GM18511 (cell line): ENCODE results near the gene FN3K.

ENCODE experiments used
- ATAC-seq: cut with Tn5 transposase; IDR thresholded peaks from one replicate; pipeline ENCODE4 v1.9.1; 2021; ENCODE audit warnings: mild to moderate bottlenecking, moderate library complexity; ENCODE audit not compliant: unreplicated experiment

The FN3K gene

GRCh38 chr17:82703036-82703745, 32.2 kb upstream of the FN3K start:
- ATAC-seq: no peak

- ATAC-seq: no peak
Measured at GRCh38 chr17:82703935-82704865, 31.2 kb upstream of the FN3K start.

DNA sequence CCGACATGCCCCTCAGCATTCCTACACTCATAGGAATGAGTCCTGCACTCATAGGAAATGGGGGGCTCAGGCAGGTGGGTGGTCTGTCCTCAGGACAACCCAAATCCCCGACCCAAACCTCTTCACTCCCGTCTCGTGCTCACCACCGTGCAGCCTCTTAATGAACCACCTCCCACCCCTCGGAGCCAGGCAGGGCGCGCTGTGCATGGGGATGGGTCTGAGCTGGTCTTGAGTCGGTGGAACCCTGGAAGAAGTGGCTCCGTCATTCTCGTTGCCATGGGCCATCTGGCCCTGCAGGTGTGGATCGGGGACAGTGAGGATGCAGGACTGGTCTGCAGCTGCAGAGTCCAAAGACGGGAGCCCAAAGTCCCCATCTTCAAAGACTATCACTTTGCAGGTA, 30.5 kb upstream of the FN3K start:
- no peak for ATAC-seq

DNA sequence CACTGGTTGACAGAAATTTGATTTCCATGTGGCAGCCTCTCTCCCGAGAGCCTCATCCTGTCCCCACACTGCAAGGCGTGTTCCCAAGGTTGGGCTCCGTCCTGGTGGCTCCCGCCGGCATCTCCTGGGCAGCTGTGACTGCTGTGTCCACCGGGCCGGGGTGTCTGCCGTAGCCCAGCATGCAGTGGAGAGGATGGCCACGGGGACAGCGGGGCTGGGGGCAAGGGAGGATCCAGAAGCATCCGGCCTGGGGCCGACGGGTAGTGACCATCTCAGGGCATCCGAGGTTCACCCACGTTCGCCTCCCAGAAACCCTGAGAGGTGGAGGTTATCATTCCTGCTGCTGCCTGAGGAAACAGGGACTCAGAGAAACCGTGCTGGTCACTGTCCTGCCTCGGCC, 29.7 kb upstream of the FN3K start:
- ATAC-seq: no peak

- no peak for ATAC-seq
Measured at GRCh38 chr17:82709024-82709675, 26.3 kb upstream of the FN3K start.

DNA sequence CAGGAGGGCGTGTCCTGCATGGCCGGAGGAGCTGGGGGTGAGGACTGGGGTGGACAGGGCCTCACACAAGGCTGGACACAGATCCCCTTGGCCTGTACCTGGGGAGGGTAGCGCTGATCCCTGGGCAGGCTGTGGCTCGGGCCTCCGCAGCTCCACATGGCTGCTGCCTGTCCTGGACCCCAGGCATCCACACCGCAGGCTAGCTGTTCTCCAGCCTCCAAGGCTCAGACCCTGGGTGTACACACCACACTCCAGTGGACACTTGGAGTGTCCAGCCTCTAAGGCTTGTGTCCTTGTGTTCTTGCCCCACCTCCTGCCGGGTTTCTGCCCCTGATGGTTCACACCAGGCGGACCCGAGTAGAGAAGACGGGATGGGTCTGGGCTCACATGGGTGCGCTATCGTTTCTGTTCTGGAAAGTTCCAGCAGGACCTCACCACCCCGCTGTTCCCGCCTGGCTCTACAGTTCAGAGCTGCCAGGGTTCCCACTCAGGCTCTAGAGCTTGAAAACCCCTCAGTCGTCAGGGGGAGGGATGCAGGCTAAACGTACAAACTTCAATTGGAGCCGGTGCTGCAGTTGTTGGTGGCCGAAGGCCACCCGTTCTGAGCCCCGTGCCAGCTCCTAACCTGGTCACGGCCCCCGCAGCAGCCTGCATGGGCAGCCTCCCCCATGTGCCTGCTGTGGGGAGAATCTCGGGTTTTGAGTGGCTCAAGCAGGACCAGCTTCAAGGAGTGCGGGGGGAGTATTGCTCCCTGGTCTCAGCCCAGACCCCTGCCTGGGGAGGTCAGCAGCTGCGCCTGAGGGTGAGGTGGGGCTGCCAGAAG, 25.5 kb upstream of the FN3K start:
- no peak for ATAC-seq

DNA sequence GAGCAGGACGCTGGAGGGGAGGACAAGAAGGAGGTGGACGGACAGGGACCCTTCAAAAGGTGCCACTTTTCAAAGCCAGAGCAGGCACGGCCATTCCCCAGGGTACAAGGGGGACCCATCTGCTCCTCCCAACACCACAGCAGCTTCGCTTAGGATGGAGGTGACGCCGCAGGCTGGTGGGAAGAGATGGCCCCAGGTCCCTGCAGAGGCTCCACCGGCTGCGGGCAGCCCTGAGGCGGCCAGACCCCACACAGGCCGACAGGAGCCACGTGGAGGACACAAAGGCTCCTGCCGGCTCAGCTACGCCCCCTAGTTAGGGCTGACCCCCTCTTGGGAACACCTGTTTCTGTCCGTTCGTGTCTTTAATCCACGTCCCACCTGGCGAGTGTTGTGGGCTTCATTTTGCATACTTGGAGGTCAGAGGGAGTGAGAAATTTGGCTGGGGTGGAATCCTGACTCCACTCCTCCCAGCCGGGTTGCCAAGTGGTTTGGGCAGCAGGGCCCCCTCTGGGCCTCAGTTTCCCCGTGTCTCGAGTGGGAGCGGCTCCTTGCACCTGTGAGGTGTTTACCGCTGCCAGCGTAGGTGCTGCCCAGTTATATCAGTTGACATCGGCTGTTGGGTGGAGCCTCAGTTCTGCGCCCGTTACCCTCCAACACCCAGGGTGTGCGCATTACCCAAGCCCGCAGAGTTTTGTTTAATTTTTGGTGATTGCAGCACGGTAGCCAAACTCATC, 24.7 kb upstream of the FN3K start:
- no peak for ATAC-seq

DNA sequence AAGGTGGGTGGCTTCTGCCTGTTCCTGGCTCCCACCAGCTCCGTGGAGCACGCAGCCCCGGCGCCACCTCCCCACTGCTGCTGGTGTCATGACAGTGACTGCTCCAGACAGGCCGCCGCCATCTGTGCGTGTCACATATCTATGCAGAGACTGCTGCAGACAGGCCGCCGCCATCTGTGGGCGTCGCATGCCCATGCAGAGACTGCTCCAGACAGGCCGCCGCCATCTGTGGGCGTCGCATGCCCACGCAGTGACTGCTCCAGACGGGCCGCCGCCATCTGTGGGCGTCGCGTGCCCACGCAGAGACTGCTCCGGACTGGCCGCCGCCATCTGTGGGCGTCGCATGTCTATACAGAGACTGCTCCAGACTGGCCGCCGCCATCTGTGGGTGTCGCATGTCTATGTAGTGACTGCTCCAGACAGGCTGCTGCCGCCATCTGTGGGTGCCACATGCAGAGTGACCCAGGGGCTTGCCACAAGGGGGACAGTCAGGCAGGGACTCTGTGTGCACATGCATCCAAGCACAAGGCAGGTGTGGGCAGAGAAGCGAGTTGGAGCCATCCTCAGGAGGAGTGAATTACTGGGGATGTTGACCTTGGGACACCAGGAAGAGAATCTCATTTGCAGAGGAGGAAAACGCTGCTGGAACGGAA, 22.2 kb upstream of the FN3K start:
- no peak for ATAC-seq

GRCh38 chr17:82716203-82717010, 19.0 kb upstream of the FN3K start, which contains the start of gene FN3KRP:
TSS of gene FN3KRP (plus strand) at chr17:82716706. CDS start at chr17:82716756, 50 bp downstream.
- peak; percentile 79 for ATAC-seq

- no peak for ATAC-seq
Measured at GRCh38 chr17:82718986-82719685, 16.3 kb upstream of the FN3K start.

- ATAC-seq: no peak
Measured at GRCh38 chr17:82720204-82720603, 15.2 kb upstream of the FN3K start.

DNA sequence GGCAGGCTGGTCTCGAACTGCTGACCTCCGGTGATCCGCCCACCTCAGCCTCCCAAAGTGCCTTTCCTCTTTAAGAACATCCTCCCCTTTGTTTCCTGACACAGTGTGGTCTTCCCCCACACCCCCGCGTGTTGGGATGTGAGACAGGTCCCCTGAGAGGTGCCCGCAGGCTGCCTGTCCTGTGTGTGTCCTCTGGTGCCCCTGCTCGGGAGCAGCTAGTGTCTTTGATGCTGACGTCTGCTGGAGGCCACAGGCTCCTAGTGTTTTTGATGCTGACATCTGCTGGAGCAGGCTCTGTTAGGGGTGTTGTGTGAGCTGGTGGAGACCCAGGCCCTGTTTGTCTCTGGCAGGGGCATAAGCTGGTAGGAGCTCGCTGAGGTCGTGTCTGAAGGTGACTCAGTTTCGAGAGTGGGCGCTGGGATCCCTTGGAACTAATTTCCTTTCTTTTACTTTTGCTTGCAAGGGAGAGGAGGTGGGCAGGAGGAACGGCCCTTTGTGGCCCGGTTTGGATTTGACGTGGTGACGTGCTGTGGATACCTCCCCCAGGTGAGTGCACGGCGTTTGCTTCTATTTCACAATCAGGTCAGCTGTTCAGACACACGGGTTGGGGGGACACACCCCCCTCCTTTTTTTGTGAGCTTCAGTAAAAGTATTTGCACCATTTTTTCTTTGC, 12.9 kb upstream of the FN3K start:
- no peak for ATAC-seq

GRCh38 chr17:82723169-82723807, 12.1 kb upstream of the FN3K start:
- no peak for ATAC-seq

- ATAC-seq: no peak
Measured at GRCh38 chr17:82726427-82726826, 9.0 kb upstream of the FN3K start.

- ATAC-seq: no peak
Measured at GRCh38 chr17:82729479-82730260, 5.7 kb upstream of the FN3K start.

- ATAC-seq: no peak
Measured at GRCh38 chr17:82732118-82732743, 3.2 kb upstream of the FN3K start.
